B cell (primary cell): ENCODE measurements around the gene ERBB4. TPM values are rescaled to one million over a fixed set of nuclear protein-coding genes. Genes with fewer than 3 reads are reported as not detected.
"Not testable (repeated sequence)": the region's sequence is repeated elsewhere in the genome, so short reads cannot be mapped to it uniquely, and the experiment has no call there.

Experiments used
- ATAC-seq: fragments of 200-7000 bp; cut with Tn5 transposase; one replicate; pipeline ENCODE4 v1.10.0; 2021; ENCODE audit warnings: low read depth, mild to moderate bottlenecking, moderate number of reproducible peaks, moderate library complexity
- CTCF ChIA-PET: fragments of 350-600 bp; sonication (Branson Sonifier 250); formaldehyde crosslinking; loops from one replicate; lab custom pipeline; 2021; ENCODE audit warnings: antibody characterized with exemption, inconsistent platforms; lab: Charles Lee
- POLR2A ChIA-PET: fragments of 350-600 bp; sonication (Branson Sonifier 250); formaldehyde crosslinking; loops from one replicate; lab custom pipeline; 2021; ENCODE audit warnings: antibody characterized with exemption; lab: Charles Lee
- DNase-seq: peaks from one replicate; pipeline ENCODE4 v3.0.0; 2013
- H2AFZ ChIP-seq: 2 replicates; pipeline ENCODE4 v1.6.1; 2012; ENCODE audit warnings: mild to moderate bottlenecking, low read depth, low read length; ENCODE audit not compliant: insufficient read depth, poor library complexity, severe bottlenecking
- H3K27ac ChIP-seq, 2 donors: 1 replicate in 1 of 2; 2 replicates in 1 of 2; pipeline ENCODE4 v1.5.1; 2012 to 2013; ENCODE audit warnings: low read length in 2 of 2, mild to moderate bottlenecking in 2 of 2, moderate library complexity in 1 of 2
- H3K27me3 ChIP-seq, 4 experiments: fragments of 200-600 bp in 1 of 4; sonication (generic) in 1 of 4; replicated peaks in 1 of 4; 1 replicate in 2 of 4; 2 replicates in 2 of 4; pipeline versions ENCODE4 v1.6.1 to v1.7.0; 2013 to 2016; ENCODE audit warnings: low read length in 3 of 4, mild to moderate bottlenecking in 2 of 4, mixed read lengths in 1 of 4, moderate library complexity in 1 of 4; ENCODE audit not compliant: insufficient read depth in 4 of 4, control insufficient read depth in 3 of 4; ENCODE audit errors: control extremely low read depth in 1 of 4
- H3K36me3 ChIP-seq, 2 experiments: replicated peaks in 1 of 2; 1 replicate in 1 of 2; 2 replicates in 1 of 2; pipeline versions ENCODE4 v1.6.1 to v1.7.1; 2013; ENCODE audit warnings: low read length in 1 of 2; ENCODE audit not compliant: insufficient read depth in 2 of 2, control insufficient read depth in 1 of 2; ENCODE audit errors: control extremely low read depth in 1 of 2, extremely low read depth in 1 of 2
- H3K4me1 ChIP-seq, 2 donors: fragments of 200-600 bp in 1 of 2; sonication (generic) in 1 of 2; 1 replicate in 1 of 2; 2 replicates in 1 of 2; pipeline versions ENCODE4 v1.5.1 to v1.6.1; 2013 to 2017; ENCODE audit warnings: low read length in 2 of 2; ENCODE audit not compliant: control insufficient read depth in 2 of 2, insufficient read depth in 2 of 2
- H3K4me2 ChIP-seq: replicated peaks from 2 replicates; pipeline ENCODE3; 2012; ENCODE audit warnings: mild to moderate bottlenecking, low read depth, low read length; ENCODE audit not compliant: poor library complexity, severe bottlenecking
- H3K4me3 ChIP-seq, 5 experiments: fragments of 200-600 bp in 1 of 5; sonication (generic) in 1 of 5; 1 replicate in 3 of 5; 2 replicates in 2 of 5; pipeline versions ENCODE4 v1.5.1 to v1.7.0; 2011 to 2016; ENCODE audit warnings: low read length in 4 of 5, mild to moderate bottlenecking in 4 of 5, low read depth in 2 of 5, control low read depth in 1 of 5, moderate library complexity in 1 of 5; ENCODE audit not compliant: insufficient read depth in 1 of 5; ENCODE audit errors: control extremely low read depth in 1 of 5, extremely low read depth in 1 of 5
- H3K79me2 ChIP-seq: fragments of 200-600 bp; sonication (generic); one replicate; pipeline ENCODE4 v1.6.0; 2016; ENCODE audit warnings: low read length; ENCODE audit not compliant: control insufficient read depth, insufficient read depth
- H3K9ac ChIP-seq: fragments of 200-600 bp; sonication (generic); 2 replicates; pipeline ENCODE4 v1.6.1; 2017; ENCODE audit warnings: mild to moderate bottlenecking, low read length, moderate library complexity
- H3K9me3 ChIP-seq, 3 donors: one replicate each; pipeline versions ENCODE4 v1.6.1 to v1.7.1; 2013; ENCODE audit warnings: low read length in 2 of 3; ENCODE audit not compliant: control insufficient read depth in 2 of 3, insufficient read depth in 1 of 3; ENCODE audit errors: control extremely low read depth in 1 of 3
- H4K20me1 ChIP-seq: 2 replicates; pipeline ENCODE4 v1.6.0; 2012; ENCODE audit warnings: mild to moderate bottlenecking, low read length; ENCODE audit not compliant: insufficient read depth, control insufficient read depth, poor library complexity, severe bottlenecking
- H3K27ac Mint-ChIP-seq: one replicate; pipeline ENCODE4 v1.8.0; 2021; ENCODE audit warnings: mixed read lengths
- H3K27me3 Mint-ChIP-seq: one replicate; pipeline ENCODE4 v1.8.0; 2021; ENCODE audit warnings: mixed read lengths
- H3K4me1 Mint-ChIP-seq: one replicate; pipeline ENCODE4 v1.8.0; 2021; ENCODE audit warnings: mixed read lengths
- H3K4me3 Mint-ChIP-seq: one replicate; pipeline ENCODE4 v1.8.0; 2021; ENCODE audit warnings: mixed read lengths
- H3K9me3 Mint-ChIP-seq: one replicate; pipeline ENCODE4 v1.8.0; 2022; ENCODE audit warnings: mixed read lengths; ENCODE audit not compliant: insufficient read depth
- CTCF ChIP-seq: fragments of 200-600 bp; IDR thresholded peaks from one replicate; pipeline ENCODE4 v1.8.0; 2022; ENCODE audit warnings: antibody characterized with exemption, mild to moderate bottlenecking
- EZH2 ChIP-seq: IDR thresholded peaks from 2 replicates; pipeline ENCODE4 v1.6.1; 2012; ENCODE audit warnings: borderline replicate concordance, low read depth, mild to moderate bottlenecking, moderate library complexity, low read length; ENCODE audit not compliant: insufficient read depth, poor library complexity, severe bottlenecking
- WGBS: methylation state at CpG from one replicate; pipeline ENCODE4 v1.1.5; 2013; ENCODE audit warnings: missing lambda C conversion rate; ENCODE audit not compliant: insufficient coverage; 5-methylcytosine and 5-hydroxymethylcytosine counted together
- intact Hi-C: fragments of 100-400 bp; cut with micrococcal nuclease; formaldehyde crosslinking; loops from one replicate; pipeline ENCODE4 v1.10.0; 2022
- polyA plus RNA-seq: library from polyadenylated mRNA; depleted of rRNA; stranded (reverse); fragments of >200 nt; gene quantifications from 2 replicates; pipeline ENCODE4 v1.2.3, GENCODE V29; 2012
- total RNA-seq, 2 donors: library from RNA; stranded (reverse); fragments of 120-200 nt in 1 of 2; gene quantifications; 1 replicate in 1 of 2; 2 replicates in 1 of 2; pipeline versions ENCODE4 v1.2.3 to v1.2.4, GENCODE V29; 2013 to 2022

ERBB4 gene
- total and polyA plus RNA-seq, 2 donors (not counting 1 experiment from before 2014, with no cell fraction given) = not detected

GRCh38 chr2:211534632-211535031 is 1004.0 kb downstream of the ERBB4 start:
- Histone ChIP-seq H3K36me3 (no peaks in the 10 kb centered on the region), H3K27ac (no peak overlapping the region), H4K20me1 (no peaks in the 10 kb centered on the region), H3K9me3 (peaks cover 0 to 3% (median 0%) of the 10 kb centered on the region in 3 donors), H3K4me1 (no peaks in the 10 kb centered on the region), H3K27me3 (no peaks in the 10 kb centered on the region), H2AFZ (no peak overlapping the region), H3K4me3 (no peak overlapping the region), H3K9ac (no peak overlapping the region), H3K4me2 (no peak overlapping the region), H3K79me2 (no peaks in the 10 kb centered on the region)
- Mint-ChIP-seq H3K27me3 (no peaks in the 10 kb centered on the region), H3K4me1 (no peaks in the 10 kb centered on the region), H3K4me3 (no peak overlapping the region), H3K9me3 (no peaks in the 10 kb centered on the region), H3K27ac (no peak overlapping the region)
- ATAC-seq = no peak
- POLR2A ChIA-PET = no interaction called here
- TF ChIP-seq CTCF = no peak
- TF ChIP-seq EZH2 = no peak
- intact Hi-C loops = no loop called here
- WGBS = 57% methylated on average over 1 of the region's 5 CpGs
- no peak for DNase-seq
- CTCF ChIA-PET = no interaction called here

GRCh38 chr2:211524248-211524647 is 1014.4 kb downstream of the ERBB4 start:
- H3K9me3 ChIP-seq, H2AFZ ChIP-seq, H3K36me3 ChIP-seq, H3K27ac Mint-ChIP-seq, H3K27me3 ChIP-seq, H3K27ac ChIP-seq, H4K20me1 ChIP-seq, H3K4me1 Mint-ChIP-seq, H3K4me1 ChIP-seq, H3K4me3 ChIP-seq, H3K4me3 Mint-ChIP-seq, H3K79me2 ChIP-seq, H3K9ac ChIP-seq, POLR2A ChIA-PET, H3K9me3 Mint-ChIP-seq, H3K27me3 Mint-ChIP-seq, H3K4me2 ChIP-seq, ATAC-seq, DNase-seq, intact Hi-C loops: not testable (repeated sequence)
- CTCF ChIA-PET = interaction anchor here (1.0 kb wide), 1 partner anchor 21 kb away, joined by 3 read pairs; no protein-coding TSS in a partner anchor
- WGBS = 94% methylated on average over 12 of the region's 18 CpGs
